GM19438 (cell line): ENCODE data around the gene ZNF430.
"Not testable (repeated sequence)": the region's sequence is repeated elsewhere in the genome, so short reads cannot be mapped to it uniquely, and the experiment has no call there.

Experiments used
- ATAC-seq: cut with Tn5 transposase; IDR thresholded peaks from one replicate; pipeline ENCODE4 v1.9.1; 2021; ENCODE audit warnings: low read depth; ENCODE audit not compliant: unreplicated experiment

Gene ZNF430

GRCh38 chr19:21020298-21021227, at the start of gene ZNF430:
Gene ZNF430, plus strand, starts transcription at chr19:21020657. Its CDS starts 144 bp downstream, at chr19:21020801.
- ATAC-seq, result peak; percentile 96

- ATAC-seq, result not testable (repeated sequence)
Measured at GRCh38 chr19:20992788-20993187, 27.7 kb upstream of the ZNF430 start.

GRCh38 chr19:20999731-21000352, 20.6 kb upstream of the ZNF430 start:
- peak; percentile 97 for ATAC-seq

GRCh38 chr19:21021238-21021637, 781 bp downstream of the ZNF430 start:
- ATAC-seq, result not testable (repeated sequence)

GRCh38 chr19:21022996-21023395, 2.5 kb downstream of the ZNF430 start:
- ATAC-seq, result no peak

GRCh38 chr19:21023901-21024300, 3.4 kb downstream of the ZNF430 start:
- no peak for ATAC-seq

- ATAC-seq, result no peak
Measured at GRCh38 chr19:21028969-21029268, 8.5 kb downstream of the ZNF430 start.

GRCh38 chr19:21045028-21045427, 24.6 kb downstream of the ZNF430 start:
- ATAC-seq, result no peak

- no peak for ATAC-seq
Measured at GRCh38 chr19:21046489-21046888, 26.0 kb downstream of the ZNF430 start.

- no peak for ATAC-seq
Measured at GRCh38 chr19:21047716-21048115, 27.3 kb downstream of the ZNF430 start.

GRCh38 chr19:21052902-21053301, 32.4 kb downstream of the ZNF430 start:
- ATAC-seq, result no peak

GRCh38 chr19:21065336-21065735, 44.9 kb downstream of the ZNF430 start:
- no peak for ATAC-seq

- peak; percentile 96 for ATAC-seq
Measured at GRCh38 chr19:21082011-21082975, 61.8 kb downstream of the ZNF430 start, which contains the start of gene ZNF714. Gene ZNF714, plus strand, starts transcription at chr19:21082203. Its CDS starts 16,066 bp downstream, at chr19:21098269.

- ATAC-seq, result no peak
Measured at GRCh38 chr19:21084343-21084742, 63.9 kb downstream of the ZNF430 start.

GRCh38 chr19:21087871-21088270, 67.4 kb downstream of the ZNF430 start:
- no peak for ATAC-seq

GRCh38 chr19:21092109-21092508, 71.7 kb downstream of the ZNF430 start:
- no peak for ATAC-seq

- ATAC-seq, result no peak
Measured at GRCh38 chr19:21094347-21095025, 74.0 kb downstream of the ZNF430 start.

- ATAC-seq, result no peak
Measured at GRCh38 chr19:21098291-21098690, 77.8 kb downstream of the ZNF430 start.

- ATAC-seq, result no peak
Measured at GRCh38 chr19:21101521-21102242, 81.2 kb downstream of the ZNF430 start.
